WTC11 (cell line): ENCODE data around the gene MAGEC1. TPM values are rescaled to one million over a fixed set of nuclear protein-coding genes. Genes with fewer than 3 reads are reported as not detected.

Experiments
- ATAC-seq: fragments of 200-7000 bp; cut with Tn5 transposase; 2 replicates; pipeline ENCODE4 v1.10.0; 2021; ENCODE audit warnings: mild to moderate bottlenecking, moderate library complexity
- CTCF ChIA-PET: fragments of 300-600 bp; sonication (Branson Sonifier 250); formaldehyde crosslinking; loops from one replicate; lab custom pipeline; 2021; ENCODE audit warnings: antibody characterized with exemption; lab: Charles Lee
- POLR2A ChIA-PET: fragments of 350-600 bp; sonication (Branson Sonifier 250); formaldehyde crosslinking; loops from one replicate; lab custom pipeline; 2021; ENCODE audit warnings: antibody characterized with exemption; lab: Charles Lee
- DNase-seq: peaks from one replicate; pipeline ENCODE4 v3.0.0; 2021; ENCODE audit warnings: low spot score
- H3K27ac Mint-ChIP-seq: 2 replicates; pipeline ENCODE4 v1.8.0; 2021; ENCODE audit warnings: mixed read lengths
- H3K27me3 Mint-ChIP-seq: 2 replicates; pipeline ENCODE4 v1.8.0; 2021; ENCODE audit warnings: low read depth, mild to moderate bottlenecking, moderate library complexity, mixed read lengths
- H3K36me3 Mint-ChIP-seq: 2 replicates; pipeline ENCODE4 v1.8.0; 2021; ENCODE audit warnings: mixed read lengths
- H3K4me1 Mint-ChIP-seq: 2 replicates; pipeline ENCODE4 v1.8.0; 2022; ENCODE audit warnings: mixed read lengths
- H3K4me3 Mint-ChIP-seq: 2 replicates; pipeline ENCODE4 v1.8.0; 2021; ENCODE audit warnings: mild to moderate bottlenecking, moderate library complexity, mixed read lengths
- H3K9me3 Mint-ChIP-seq: 2 replicates; pipeline ENCODE4 v1.8.0; 2021; ENCODE audit warnings: mixed read lengths
- CREB1 ChIP-seq: sonication (generic); formaldehyde crosslinking; IDR thresholded peaks from 2 replicates; pipeline ENCODE4 v1.8.0; 2023; ENCODE audit warnings: mild to moderate bottlenecking, missing genetic modification reagents
- CREM ChIP-seq: sonication (generic); formaldehyde crosslinking; IDR thresholded peaks from 2 replicates; pipeline ENCODE4 v1.8.1; 2022; ENCODE audit warnings: mild to moderate bottlenecking, missing genetic modification reagents, moderate library complexity
- ELF4 ChIP-seq: sonication (generic); formaldehyde crosslinking; IDR thresholded peaks from 2 replicates; pipeline ENCODE4 v1.8.1; 2022; ENCODE audit warnings: low read depth, mild to moderate bottlenecking, moderate library complexity, missing genetic modification reagents
- EMX1 ChIP-seq: fragments of 250-450 bp; sonication (Bioruptor Pico); IDR thresholded peaks from 2 replicates; pipeline ENCODE4 v1.8.0; 2021; ENCODE audit warnings: mild to moderate bottlenecking
- ETV6 ChIP-seq: sonication (generic); formaldehyde crosslinking; IDR thresholded peaks from 2 replicates; pipeline ENCODE4 v1.8.1; 2022; ENCODE audit warnings: mild to moderate bottlenecking, missing genetic modification reagents
- FOXK1 ChIP-seq: sonication (generic); formaldehyde crosslinking; IDR thresholded peaks from 2 replicates; pipeline ENCODE4 v1.8.0; 2022; ENCODE audit warnings: mild to moderate bottlenecking, moderate library complexity, missing genetic modification reagents
- JAZF1 ChIP-seq: fragments of 250-450 bp; sonication (Bioruptor Pico); IDR thresholded peaks from 2 replicates; pipeline ENCODE4 v1.9.0; 2021; ENCODE audit warnings: moderate library complexity, mild to moderate bottlenecking, inconsistent platforms
- KAT7 ChIP-seq: sonication (generic); formaldehyde crosslinking; IDR thresholded peaks from 2 replicates; pipeline ENCODE4 v1.8.1; 2023; ENCODE audit warnings: missing genetic modification reagents, mild to moderate bottlenecking, borderline replicate concordance
- NFATC4 ChIP-seq: fragments of 250-450 bp; sonication (Bioruptor Pico); IDR thresholded peaks from 2 replicates; pipeline ENCODE4 v1.9.0; 2021; ENCODE audit warnings: mild to moderate bottlenecking
- NR1H2 ChIP-seq: sonication (generic); formaldehyde crosslinking; IDR thresholded peaks from 2 replicates; pipeline ENCODE4 v1.9.0; 2021; ENCODE audit warnings: mild to moderate bottlenecking, moderate library complexity, missing genetic modification reagents
- NR2C2 ChIP-seq: sonication (generic); formaldehyde crosslinking; IDR thresholded peaks from 2 replicates; pipeline ENCODE4 v1.8.0; 2022; ENCODE audit warnings: mild to moderate bottlenecking, missing genetic modification reagents
- TCF7 ChIP-seq: sonication (generic); formaldehyde crosslinking; IDR thresholded peaks from 2 replicates; pipeline ENCODE4 v1.8.0; 2022; ENCODE audit warnings: mild to moderate bottlenecking, low read depth, missing genetic modification reagents, moderate library complexity
- TEAD1 ChIP-seq: sonication (generic); formaldehyde crosslinking; IDR thresholded peaks from 2 replicates; pipeline ENCODE4 v1.8.0; 2022; ENCODE audit warnings: mild to moderate bottlenecking, missing genetic modification reagents
- ZNF219 ChIP-seq: sonication (generic); formaldehyde crosslinking; IDR thresholded peaks from 2 replicates; pipeline ENCODE4 v1.8.0; 2023; ENCODE audit warnings: missing genetic modification reagents, mild to moderate bottlenecking, borderline replicate concordance
- ZNF396 ChIP-seq: fragments of 250-450 bp; sonication (Bioruptor Pico); IDR thresholded peaks from 2 replicates; pipeline ENCODE4 v1.8.0; 2021; ENCODE audit warnings: mild to moderate bottlenecking, moderate library complexity, borderline replicate concordance
- total RNA-seq: library from RNA; stranded (reverse); gene quantifications from 3 replicates; pipeline ENCODE4 v1.2.3, GENCODE V29; 2021
- TF ChIP-seq, protein P1 (sequence below): sonication (generic); formaldehyde crosslinking; IDR thresholded peaks from 2 replicates; pipeline ENCODE4 v1.8.0; 2023; ENCODE audit warnings: mild to moderate bottlenecking, missing genetic modification reagents
- TF ChIP-seq, protein P2 (sequence below): fragments of 250-450 bp; sonication (Bioruptor Pico); IDR thresholded peaks from 2 replicates; pipeline ENCODE4 v1.8.0; 2021; ENCODE audit warnings: mild to moderate bottlenecking
- TF ChIP-seq, protein P3 (sequence below): fragments of 250-450 bp; sonication (Bioruptor Pico); IDR thresholded peaks from 2 replicates; pipeline ENCODE4 v1.9.0; 2021; ENCODE audit warnings: moderate library complexity, mild to moderate bottlenecking, inconsistent platforms, borderline replicate concordance
- TF ChIP-seq, protein P4 (sequence below): fragments of 200-600 bp; IDR thresholded peaks from 2 replicates; pipeline ENCODE4 v1.8.0; 2022; ENCODE audit warnings: antibody characterized with exemption
- TF ChIP-seq, protein P5 (sequence below): fragments of 250-450 bp; sonication (Bioruptor Pico); IDR thresholded peaks from 2 replicates; pipeline ENCODE4 v1.9.0; 2021; ENCODE audit warnings: mild to moderate bottlenecking, borderline replicate concordance

Gene MAGEC1
- total RNA-seq, 1 experiment from 2014 or later, result 0.07 TPM

DNA sequence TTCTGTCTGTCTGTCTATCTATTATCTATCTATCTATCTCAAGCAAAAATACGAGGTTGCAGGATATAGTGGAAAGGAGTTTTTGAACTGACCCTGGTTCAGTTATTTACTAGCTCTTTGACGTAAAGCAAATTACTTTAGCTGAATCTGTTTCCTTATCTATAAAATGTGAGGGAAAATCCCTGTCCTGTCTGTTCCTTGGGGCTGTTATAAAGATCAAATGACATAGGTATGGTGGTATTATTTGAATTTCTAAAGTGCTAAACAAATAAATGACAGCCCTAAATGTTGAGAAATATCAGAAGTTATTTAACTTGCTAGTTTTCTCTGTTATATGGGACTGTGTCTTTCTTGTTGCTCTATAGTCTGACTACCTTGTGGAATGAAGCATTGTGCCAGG is 55.0 kb downstream of the MAGEC1 start:
- no peak overlapping the region for H3K4me3 Mint-ChIP-seq
- no peaks in the 10 kb centered on the region for H3K27me3 Mint-ChIP-seq
- ATAC-seq (no peak), DNase-seq (no peak)
- no peaks in the 10 kb centered on the region for H3K4me1 Mint-ChIP-seq
- peaks cover 8% of the 10 kb centered on the region; the same call in 1 of the 2 replicates for H3K36me3 Mint-ChIP-seq
- ChIA-PET POLR2A (no interaction called here), CTCF (no interaction called here)
- peaks cover 14% of the 10 kb centered on the region for H3K9me3 Mint-ChIP-seq
- H3K27ac Mint-ChIP-seq, result no peak overlapping the region
- TF ChIP-seq ELF4 (CRISPR knock-in tag), result no peak
- no peak for TF ChIP-seq KAT7
- TF ChIP-seq FOXK1, result no peak
- no peak for TF ChIP-seq CREM (CRISPR knock-in tag)
- no peak for TF ChIP-seq EMX1 (CRISPR knock-in tag)
- TF ChIP-seq NR1H2 (CRISPR knock-in tag), result no peak
- no peak for TF ChIP-seq ZNF219 (CRISPR knock-in tag)
- TF ChIP-seq, protein P1, sequence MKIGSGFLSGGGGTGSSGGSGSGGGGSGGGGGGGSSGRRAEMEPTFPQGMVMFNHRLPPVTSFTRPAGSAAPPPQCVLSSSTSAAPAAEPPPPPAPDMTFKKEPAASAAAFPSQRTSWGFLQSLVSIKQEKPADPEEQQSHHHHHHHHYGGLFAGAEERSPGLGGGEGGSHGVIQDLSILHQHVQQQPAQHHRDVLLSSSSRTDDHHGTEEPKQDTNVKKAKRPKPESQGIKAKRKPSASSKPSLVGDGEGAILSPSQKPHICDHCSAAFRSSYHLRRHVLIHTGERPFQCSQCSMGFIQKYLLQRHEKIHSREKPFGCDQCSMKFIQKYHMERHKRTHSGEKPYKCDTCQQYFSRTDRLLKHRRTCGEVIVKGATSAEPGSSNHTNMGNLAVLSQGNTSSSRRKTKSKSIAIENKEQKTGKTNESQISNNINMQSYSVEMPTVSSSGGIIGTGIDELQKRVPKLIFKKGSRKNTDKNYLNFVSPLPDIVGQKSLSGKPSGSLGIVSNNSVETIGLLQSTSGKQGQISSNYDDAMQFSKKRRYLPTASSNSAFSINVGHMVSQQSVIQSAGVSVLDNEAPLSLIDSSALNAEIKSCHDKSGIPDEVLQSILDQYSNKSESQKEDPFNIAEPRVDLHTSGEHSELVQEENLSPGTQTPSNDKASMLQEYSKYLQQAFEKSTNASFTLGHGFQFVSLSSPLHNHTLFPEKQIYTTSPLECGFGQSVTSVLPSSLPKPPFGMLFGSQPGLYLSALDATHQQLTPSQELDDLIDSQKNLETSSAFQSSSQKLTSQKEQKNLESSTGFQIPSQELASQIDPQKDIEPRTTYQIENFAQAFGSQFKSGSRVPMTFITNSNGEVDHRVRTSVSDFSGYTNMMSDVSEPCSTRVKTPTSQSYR (CRISPR knock-in tag), result no peak
- no peak for TF ChIP-seq NFATC4 (CRISPR knock-in tag)
- no peak for TF ChIP-seq ETV6 (CRISPR knock-in tag)
- no peak for TF ChIP-seq TEAD1
- TF ChIP-seq CREB1 (CRISPR knock-in tag), result no peak
- TF ChIP-seq TCF7 (CRISPR knock-in tag), result no peak
- TF ChIP-seq, protein P2, sequence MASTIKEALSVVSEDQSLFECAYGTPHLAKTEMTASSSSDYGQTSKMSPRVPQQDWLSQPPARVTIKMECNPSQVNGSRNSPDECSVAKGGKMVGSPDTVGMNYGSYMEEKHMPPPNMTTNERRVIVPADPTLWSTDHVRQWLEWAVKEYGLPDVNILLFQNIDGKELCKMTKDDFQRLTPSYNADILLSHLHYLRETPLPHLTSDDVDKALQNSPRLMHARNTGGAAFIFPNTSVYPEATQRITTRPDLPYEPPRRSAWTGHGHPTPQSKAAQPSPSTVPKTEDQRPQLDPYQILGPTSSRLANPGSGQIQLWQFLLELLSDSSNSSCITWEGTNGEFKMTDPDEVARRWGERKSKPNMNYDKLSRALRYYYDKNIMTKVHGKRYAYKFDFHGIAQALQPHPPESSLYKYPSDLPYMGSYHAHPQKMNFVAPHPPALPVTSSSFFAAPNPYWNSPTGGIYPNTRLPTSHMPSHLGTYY, result no peak
- TF ChIP-seq, protein P3, sequence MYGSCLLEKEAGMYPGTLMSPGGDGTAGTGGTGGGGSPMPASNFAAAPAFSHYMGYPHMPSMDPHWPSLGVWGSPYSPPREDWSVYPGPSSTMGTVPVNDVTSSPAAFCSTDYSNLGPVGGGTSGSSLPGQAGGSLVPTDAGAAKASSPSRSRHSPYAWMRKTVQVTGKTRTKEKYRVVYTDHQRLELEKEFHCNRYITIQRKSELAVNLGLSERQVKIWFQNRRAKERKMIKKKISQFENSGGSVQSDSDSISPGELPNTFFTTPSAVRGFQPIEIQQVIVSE (CRISPR knock-in tag), result no peak
- TF ChIP-seq, protein P4, sequence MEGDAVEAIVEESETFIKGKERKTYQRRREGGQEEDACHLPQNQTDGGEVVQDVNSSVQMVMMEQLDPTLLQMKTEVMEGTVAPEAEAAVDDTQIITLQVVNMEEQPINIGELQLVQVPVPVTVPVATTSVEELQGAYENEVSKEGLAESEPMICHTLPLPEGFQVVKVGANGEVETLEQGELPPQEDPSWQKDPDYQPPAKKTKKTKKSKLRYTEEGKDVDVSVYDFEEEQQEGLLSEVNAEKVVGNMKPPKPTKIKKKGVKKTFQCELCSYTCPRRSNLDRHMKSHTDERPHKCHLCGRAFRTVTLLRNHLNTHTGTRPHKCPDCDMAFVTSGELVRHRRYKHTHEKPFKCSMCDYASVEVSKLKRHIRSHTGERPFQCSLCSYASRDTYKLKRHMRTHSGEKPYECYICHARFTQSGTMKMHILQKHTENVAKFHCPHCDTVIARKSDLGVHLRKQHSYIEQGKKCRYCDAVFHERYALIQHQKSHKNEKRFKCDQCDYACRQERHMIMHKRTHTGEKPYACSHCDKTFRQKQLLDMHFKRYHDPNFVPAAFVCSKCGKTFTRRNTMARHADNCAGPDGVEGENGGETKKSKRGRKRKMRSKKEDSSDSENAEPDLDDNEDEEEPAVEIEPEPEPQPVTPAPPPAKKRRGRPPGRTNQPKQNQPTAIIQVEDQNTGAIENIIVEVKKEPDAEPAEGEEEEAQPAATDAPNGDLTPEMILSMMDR, result no peak
- TF ChIP-seq NR2C2 (CRISPR knock-in tag), result no peak
- TF ChIP-seq, protein P5, sequence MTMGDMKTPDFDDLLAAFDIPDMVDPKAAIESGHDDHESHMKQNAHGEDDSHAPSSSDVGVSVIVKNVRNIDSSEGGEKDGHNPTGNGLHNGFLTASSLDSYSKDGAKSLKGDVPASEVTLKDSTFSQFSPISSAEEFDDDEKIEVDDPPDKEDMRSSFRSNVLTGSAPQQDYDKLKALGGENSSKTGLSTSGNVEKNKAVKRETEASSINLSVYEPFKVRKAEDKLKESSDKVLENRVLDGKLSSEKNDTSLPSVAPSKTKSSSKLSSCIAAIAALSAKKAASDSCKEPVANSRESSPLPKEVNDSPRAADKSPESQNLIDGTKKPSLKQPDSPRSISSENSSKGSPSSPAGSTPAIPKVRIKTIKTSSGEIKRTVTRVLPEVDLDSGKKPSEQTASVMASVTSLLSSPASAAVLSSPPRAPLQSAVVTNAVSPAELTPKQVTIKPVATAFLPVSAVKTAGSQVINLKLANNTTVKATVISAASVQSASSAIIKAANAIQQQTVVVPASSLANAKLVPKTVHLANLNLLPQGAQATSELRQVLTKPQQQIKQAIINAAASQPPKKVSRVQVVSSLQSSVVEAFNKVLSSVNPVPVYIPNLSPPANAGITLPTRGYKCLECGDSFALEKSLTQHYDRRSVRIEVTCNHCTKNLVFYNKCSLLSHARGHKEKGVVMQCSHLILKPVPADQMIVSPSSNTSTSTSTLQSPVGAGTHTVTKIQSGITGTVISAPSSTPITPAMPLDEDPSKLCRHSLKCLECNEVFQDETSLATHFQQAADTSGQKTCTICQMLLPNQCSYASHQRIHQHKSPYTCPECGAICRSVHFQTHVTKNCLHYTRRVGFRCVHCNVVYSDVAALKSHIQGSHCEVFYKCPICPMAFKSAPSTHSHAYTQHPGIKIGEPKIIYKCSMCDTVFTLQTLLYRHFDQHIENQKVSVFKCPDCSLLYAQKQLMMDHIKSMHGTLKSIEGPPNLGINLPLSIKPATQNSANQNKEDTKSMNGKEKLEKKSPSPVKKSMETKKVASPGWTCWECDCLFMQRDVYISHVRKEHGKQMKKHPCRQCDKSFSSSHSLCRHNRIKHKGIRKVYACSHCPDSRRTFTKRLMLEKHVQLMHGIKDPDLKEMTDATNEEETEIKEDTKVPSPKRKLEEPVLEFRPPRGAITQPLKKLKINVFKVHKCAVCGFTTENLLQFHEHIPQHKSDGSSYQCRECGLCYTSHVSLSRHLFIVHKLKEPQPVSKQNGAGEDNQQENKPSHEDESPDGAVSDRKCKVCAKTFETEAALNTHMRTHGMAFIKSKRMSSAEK, result no peak
- TF ChIP-seq JAZF1 (CRISPR knock-in tag), result no peak
- no peak for TF ChIP-seq ZNF396 (CRISPR knock-in tag)

Other genes with a start within 250 kb of the MAGEC1 start
- not detected in 3 replicates for gene SPANXD, start 205.2 kb upstream of the MAGEC1 start, total RNA-seq
- gene MAGEC3, start 65.6 kb upstream of the MAGEC1 start, total RNA-seq, result not detected in 3 replicates